MCF 10A (cell line): ENCODE measurements around the gene TNNC1. TPM values are rescaled to one million over a fixed set of nuclear protein-coding genes. Genes with fewer than 3 reads are reported as not detected.

Experiments used
- BruUV-seq: library from RNA; stranded (reverse); fragments of 400-500 nt; replicated peaks from 2 replicates; lab custom pipeline; 2021; lab: Mats Ljungman, UMichigan
- CTCF ChIA-PET: fragments of 300-600 bp; sonication (Branson Sonifier 250); formaldehyde crosslinking; extraction: SDS; loops from one replicate; lab custom pipeline; 2021; ENCODE audit warnings: antibody characterized with exemption, inconsistent platforms; lab: Yijun Ruan, JAX
- POLR2A ChIA-PET: fragments of 300-600, 350-650 bp; sonication (Branson Sonifier 250); formaldehyde crosslinking; extraction: SDS; loops from one replicate; lab custom pipeline; 2020; ENCODE audit warnings: antibody characterized with exemption, inconsistent platforms; lab: Yijun Ruan, JAX
- DNase-seq: peaks from one replicate; pipeline ENCODE4 v3.0.0-alpha.2; 2018; ENCODE audit not compliant: unreplicated experiment
- H3K27ac Mint-ChIP-seq: one replicate; pipeline ENCODE4 v1.8.0; 2022; ENCODE audit warnings: mild to moderate bottlenecking, low read depth, mixed read lengths; ENCODE audit not compliant: unreplicated experiment
- H3K27me3 Mint-ChIP-seq: one replicate; pipeline ENCODE4 v1.8.0; 2022; ENCODE audit warnings: mixed read lengths; ENCODE audit not compliant: insufficient read depth, unreplicated experiment
- H3K36me3 Mint-ChIP-seq: one replicate; pipeline ENCODE4 v1.8.0; 2022; ENCODE audit warnings: mild to moderate bottlenecking, moderate library complexity, mixed read lengths; ENCODE audit not compliant: insufficient read depth, unreplicated experiment
- H3K4me1 Mint-ChIP-seq: one replicate; pipeline ENCODE4 v1.8.0; 2022; ENCODE audit warnings: mixed read lengths; ENCODE audit not compliant: insufficient read depth, unreplicated experiment
- H3K4me3 Mint-ChIP-seq: one replicate; pipeline ENCODE4 v1.8.0; 2022; ENCODE audit warnings: mild to moderate bottlenecking, moderate library complexity, mixed read lengths; ENCODE audit not compliant: unreplicated experiment
- H3K9me3 Mint-ChIP-seq: one replicate; pipeline ENCODE4 v1.8.0; 2022; ENCODE audit warnings: mixed read lengths; ENCODE audit not compliant: unreplicated experiment
- CTCF ChIP-seq: fragments of 200-600 bp; IDR thresholded peaks from one replicate; pipeline ENCODE4 v1.8.0; 2022; ENCODE audit warnings: antibody characterized with exemption, mild to moderate bottlenecking; ENCODE audit not compliant: unreplicated experiment
- intact Hi-C: fragments of 100-400 bp; cut with micrococcal nuclease; formaldehyde crosslinking; loops from 2 replicates; pipeline ENCODE4 v1.14.1; 2022
- total RNA-seq: library from RNA; stranded (reverse); gene quantifications from 2 replicates; pipeline ENCODE4 v1.2.3, GENCODE V29; 2022

TNNC1 gene
- total RNA-seq, 1 experiment from 2014 or later: 0.61 TPM

GRCh38 chr3:52402101-52402521 is 51.7 kb downstream of the TNNC1 start:
- H3K27ac Mint-ChIP-seq: no peak overlapping the region
- H3K4me1 Mint-ChIP-seq: no peaks in the 10 kb centered on the region
- H3K4me3 Mint-ChIP-seq: no peak overlapping the region
- H3K9me3 Mint-ChIP-seq: no peaks in the 10 kb centered on the region
- H3K27me3 Mint-ChIP-seq: no peaks in the 10 kb centered on the region
- POLR2A ChIA-PET: interaction anchor here (0.8 kb wide), 1 partner anchor 10 kb away, joined by 3 read pairs; no protein-coding TSS in a partner anchor
- TF ChIP-seq CTCF: no peak
- H3K36me3 Mint-ChIP-seq: peaks cover 45% of the 10 kb centered on the region
- CTCF ChIA-PET: interaction anchor here (0.9 kb wide), 1 partner anchor 171 kb away, joined by 4 read pairs; no protein-coding TSS in a partner anchor
- intact Hi-C loops: no loop called here
- BruUV-seq: no TSS peak
- DNase-seq: no peak

GRCh38 chr3:52401551-52401950 is 52.3 kb downstream of the TNNC1 start:
- H3K27me3 Mint-ChIP-seq: no peaks in the 10 kb centered on the region
- TF ChIP-seq CTCF: no peak

More at GRCh38 chr3:52401551-52401950, 52.3 kb downstream of the TNNC1 start:
- Mint-ChIP-seq H3K4me3 (no peak overlapping the region), H3K27ac (no peak overlapping the region), H3K36me3 (peaks cover 42% of the 10 kb centered on the region), H3K4me1 (no peaks in the 10 kb centered on the region), H3K9me3 (no peaks in the 10 kb centered on the region)
- DNase-seq: no peak
- no TSS peak for BruUV-seq
- CTCF ChIA-PET: interaction anchor here (0.9 kb wide), 1 partner anchor 170 kb away, joined by 4 read pairs; no protein-coding TSS in a partner anchor
- intact Hi-C loops: no loop called here
- POLR2A ChIA-PET: no interaction called here

Other genes starting within 250 kb of the TNNC1 start
- not detected in 2 replicates for gene TLR9, start 228.4 kb downstream of the TNNC1 start, total RNA-seq
- gene TWF2, start 214.9 kb downstream of the TNNC1 start, total RNA-seq: 30.5 and 47.0 TPM in 2 replicates
- 10.4 and 14.0 TPM in 2 replicates for gene PPM1M, start 208.3 kb downstream of the TNNC1 start, total RNA-seq
- 60.7 and 62.5 TPM in 2 replicates for gene WDR82, start 175.4 kb downstream of the TNNC1 start, total RNA-seq
- 17.6 and 20.5 TPM in 2 replicates for gene GLYCTK, start 166.2 kb downstream of the TNNC1 start, total RNA-seq
- gene DNAH1, start 137.7 kb downstream of the TNNC1 start, total RNA-seq: 3.0 and 7.6 TPM in 2 replicates
- gene BAP1, start 44.0 kb downstream of the TNNC1 start, total RNA-seq: 61.5 and 77.5 TPM in 2 replicates
- 5.7 and 7.4 TPM in 2 replicates for gene PHF7, start 43.4 kb downstream of the TNNC1 start, total RNA-seq
- gene SEMA3G, start 8.9 kb downstream of the TNNC1 start, total RNA-seq: 0.12 TPM in 1 of 2 replicates, not detected in the other
- 60.5 and 69.7 TPM in 2 replicates for gene NISCH, start 1.6 kb upstream of the TNNC1 start, total RNA-seq
- not detected in 2 replicates for gene STAB1, start 41.3 kb upstream of the TNNC1 start, total RNA-seq
- gene NT5DC2, start 79.8 kb upstream of the TNNC1 start, total RNA-seq: 28.9 and 36.9 TPM in 2 replicates
- gene UQCC5, start 82.6 kb upstream of the TNNC1 start, total RNA-seq: 22.6 and 25.9 TPM in 2 replicates
- 49.3 and 56.9 TPM in 2 replicates for gene PBRM1, start 231.9 kb upstream of the TNNC1 start, total RNA-seq
- gene GNL3, start 232.0 kb upstream of the TNNC1 start, total RNA-seq: 163 and 200 TPM in 2 replicates